ENCODE results near the gene RASL10A.

- TF ChIP-seq POLR2A (IDR thresholded peaks at IDR 0.05), result no peak
- TF ChIP-seq, protein P1, sequence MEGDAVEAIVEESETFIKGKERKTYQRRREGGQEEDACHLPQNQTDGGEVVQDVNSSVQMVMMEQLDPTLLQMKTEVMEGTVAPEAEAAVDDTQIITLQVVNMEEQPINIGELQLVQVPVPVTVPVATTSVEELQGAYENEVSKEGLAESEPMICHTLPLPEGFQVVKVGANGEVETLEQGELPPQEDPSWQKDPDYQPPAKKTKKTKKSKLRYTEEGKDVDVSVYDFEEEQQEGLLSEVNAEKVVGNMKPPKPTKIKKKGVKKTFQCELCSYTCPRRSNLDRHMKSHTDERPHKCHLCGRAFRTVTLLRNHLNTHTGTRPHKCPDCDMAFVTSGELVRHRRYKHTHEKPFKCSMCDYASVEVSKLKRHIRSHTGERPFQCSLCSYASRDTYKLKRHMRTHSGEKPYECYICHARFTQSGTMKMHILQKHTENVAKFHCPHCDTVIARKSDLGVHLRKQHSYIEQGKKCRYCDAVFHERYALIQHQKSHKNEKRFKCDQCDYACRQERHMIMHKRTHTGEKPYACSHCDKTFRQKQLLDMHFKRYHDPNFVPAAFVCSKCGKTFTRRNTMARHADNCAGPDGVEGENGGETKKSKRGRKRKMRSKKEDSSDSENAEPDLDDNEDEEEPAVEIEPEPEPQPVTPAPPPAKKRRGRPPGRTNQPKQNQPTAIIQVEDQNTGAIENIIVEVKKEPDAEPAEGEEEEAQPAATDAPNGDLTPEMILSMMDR (IDR thresholded peaks at IDR 0.05), result no peak
Observed at GRCh38 chr22:29328566-29329500, 13.3 kb upstream of the RASL10A start.

Data from Peyer's patch (tissue), 4 donors.